HG03039 (cell line): Measurements from ENCODE around the gene ULK4.
"Not testable (repeated sequence)": the region's sequence is repeated elsewhere in the genome, so short reads cannot be mapped to it uniquely, and the experiment has no call there.

ENCODE experiments used
- ATAC-seq: cut with Tn5 transposase; IDR thresholded peaks from one replicate; pipeline ENCODE4 v1.9.1; 2021; ENCODE audit warnings: mild to moderate bottlenecking, moderate library complexity; ENCODE audit not compliant: unreplicated experiment

ULK4 gene

DNA sequence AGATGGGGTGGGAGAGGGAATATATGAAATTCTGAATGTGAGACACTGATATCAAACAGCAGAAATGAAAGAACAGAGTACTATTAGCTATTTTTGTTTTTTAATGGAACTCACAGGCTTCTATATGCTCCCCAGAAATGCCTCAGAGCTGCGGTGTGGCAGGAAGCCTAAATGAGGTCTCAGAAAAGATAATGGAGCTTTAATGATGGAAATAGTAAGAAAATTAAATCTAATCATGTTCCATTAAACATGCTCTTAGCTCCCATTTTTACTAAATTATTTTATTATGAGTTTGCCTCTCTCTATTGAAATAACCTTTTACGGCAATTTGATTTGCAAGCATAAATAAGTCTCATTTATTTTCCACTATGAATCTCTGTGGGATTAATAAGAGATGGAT is 378.9 kb downstream of the ULK4 start:
- no peak for ATAC-seq

GRCh38 chr3:41581700-41582099 is 380.2 kb downstream of the ULK4 start:
- ATAC-seq, result peak; percentile 96

GRCh38 chr3:41580274-41580959 is 381.5 kb downstream of the ULK4 start:
- ATAC-seq, result no peak

DNA sequence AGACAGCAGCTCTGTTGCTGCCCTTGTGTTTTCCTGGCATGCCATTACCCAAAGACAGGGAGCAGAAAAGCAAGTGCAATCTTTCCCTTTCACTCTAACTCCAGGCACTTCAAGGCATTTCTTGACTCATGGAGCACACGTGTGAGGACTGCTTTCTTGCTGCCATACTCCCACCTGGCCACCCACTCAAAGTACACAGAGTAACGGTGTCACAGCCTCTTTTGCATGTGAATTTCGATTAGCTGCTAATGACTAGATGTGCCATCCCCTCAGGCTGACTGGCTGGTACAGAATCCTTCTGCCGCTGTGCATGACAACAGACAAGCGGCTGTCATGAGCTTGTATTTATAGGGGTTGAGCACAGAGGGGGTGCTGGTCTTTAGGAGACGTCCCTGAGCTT is 382.0 kb downstream of the ULK4 start:
- no peak for ATAC-seq

DNA sequence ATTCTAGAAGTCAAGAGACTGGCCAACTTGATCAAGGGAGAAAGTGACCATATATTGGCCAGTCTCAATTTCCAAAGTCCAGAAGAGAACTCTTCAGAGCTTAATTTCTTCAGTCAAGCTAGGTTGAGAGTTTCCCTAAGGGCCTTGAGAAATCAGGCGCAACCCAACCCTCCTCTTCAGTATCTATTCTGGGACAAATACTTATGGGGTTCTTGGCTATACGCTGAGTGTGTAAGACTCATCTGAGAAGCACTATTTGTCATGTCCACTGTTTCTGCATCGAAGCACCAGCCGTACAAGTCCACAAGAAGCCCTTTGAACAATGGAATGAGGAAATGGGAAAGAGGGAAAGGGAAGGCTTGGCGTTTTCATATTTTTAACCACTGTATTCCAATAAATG is 383.1 kb downstream of the ULK4 start:
- no peak for ATAC-seq

- ATAC-seq, result no peak
Measured at GRCh38 chr3:41575724-41576123, 386.2 kb downstream of the ULK4 start.

DNA sequence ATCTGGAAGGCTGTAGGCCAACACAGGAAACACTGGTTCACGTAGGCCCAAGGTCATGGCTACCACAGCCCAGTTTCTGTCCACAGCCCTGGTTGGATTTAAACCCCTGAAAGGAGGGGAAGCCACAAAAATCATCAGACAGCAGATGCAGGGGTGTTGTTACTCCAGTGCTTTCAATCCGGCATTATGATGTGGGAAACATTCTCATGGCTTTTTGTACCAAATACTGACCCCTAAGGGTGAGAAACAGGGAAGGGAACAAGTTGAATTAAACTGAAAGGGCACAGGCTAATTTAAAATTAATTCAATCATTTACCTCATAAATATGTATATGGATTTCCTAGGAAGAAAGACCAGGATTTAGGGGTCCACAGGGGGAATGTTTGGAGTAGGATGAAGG is 387.0 kb downstream of the ULK4 start:
- no peak for ATAC-seq

DNA sequence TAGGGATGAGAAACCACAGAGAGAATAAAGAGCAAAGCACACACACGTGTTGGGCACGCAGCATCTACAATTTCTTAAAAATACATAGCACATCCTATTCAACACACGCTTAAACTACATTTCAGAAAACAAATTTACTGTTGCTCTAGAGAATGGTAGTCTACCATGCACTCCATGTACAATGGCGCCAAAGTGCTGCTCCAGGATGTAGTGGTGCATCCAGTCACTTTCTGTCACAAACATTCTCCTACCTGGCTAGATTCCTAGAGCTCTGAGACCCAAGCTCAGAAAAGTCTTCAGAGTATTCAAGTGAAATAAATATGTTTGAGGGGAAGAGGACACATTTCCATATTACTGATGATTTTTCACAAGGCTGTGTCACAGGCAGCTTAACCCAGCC is 388.3 kb downstream of the ULK4 start:
- no peak for ATAC-seq

GRCh38 chr3:41572092-41572491 is 389.8 kb downstream of the ULK4 start:
- no peak for ATAC-seq

DNA sequence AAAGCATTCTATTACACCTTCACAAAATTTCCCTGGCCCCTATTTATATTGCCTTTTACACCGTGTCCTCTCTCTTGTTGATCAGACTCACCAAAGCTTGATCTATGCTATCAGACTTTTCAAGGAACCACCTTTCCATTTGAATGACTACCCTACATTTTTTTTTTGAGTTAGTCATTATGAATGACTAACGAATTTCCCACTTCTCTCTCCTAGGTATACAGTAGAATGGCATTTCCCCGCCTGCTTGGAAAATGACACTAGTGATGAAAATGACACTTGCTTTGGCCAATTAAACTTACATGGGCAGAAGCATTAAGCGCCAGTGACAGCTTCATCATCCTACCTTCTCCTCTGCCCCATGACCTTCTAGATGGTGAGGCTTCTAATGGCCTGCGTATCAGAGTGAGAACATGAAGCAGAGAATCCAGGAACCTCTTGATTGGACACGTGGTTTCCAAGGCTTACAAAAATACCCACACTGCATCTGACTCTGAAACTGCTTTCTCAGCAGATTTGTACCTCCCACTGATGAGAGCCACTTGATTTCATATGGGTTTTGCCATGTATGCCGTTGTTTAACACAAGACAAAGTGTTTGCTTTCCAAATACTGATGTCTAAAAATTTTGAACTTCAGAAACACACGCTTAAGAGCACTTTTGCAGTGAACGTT is 392.1 kb downstream of the ULK4 start:
- no peak for ATAC-seq

DNA sequence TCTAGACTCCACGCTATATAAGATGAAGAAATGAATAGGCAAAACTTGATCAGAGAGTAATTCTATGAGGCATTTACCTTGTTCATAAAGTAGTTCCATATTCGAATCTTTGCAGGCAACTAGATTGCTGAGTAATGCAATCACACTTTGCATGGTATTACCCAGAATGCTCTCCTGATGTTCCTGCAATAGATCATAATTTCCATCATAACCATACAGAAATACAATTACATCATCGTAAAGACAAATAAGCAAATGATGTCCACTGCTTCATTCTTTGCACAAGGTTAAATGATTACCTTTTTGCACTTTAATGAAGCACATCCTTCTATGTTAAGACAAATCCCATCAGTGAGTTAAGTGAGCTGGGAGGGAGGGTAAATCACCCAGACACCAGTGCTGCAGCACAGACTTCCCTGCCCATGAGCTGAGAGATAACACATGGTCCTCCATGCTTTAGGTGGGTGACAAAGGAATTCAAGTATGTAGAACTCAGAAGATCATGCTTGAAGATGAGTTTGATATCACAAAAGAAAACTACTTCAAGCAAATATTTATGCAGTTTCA is 395.9 kb downstream of the ULK4 start:
- ATAC-seq, result no peak

DNA sequence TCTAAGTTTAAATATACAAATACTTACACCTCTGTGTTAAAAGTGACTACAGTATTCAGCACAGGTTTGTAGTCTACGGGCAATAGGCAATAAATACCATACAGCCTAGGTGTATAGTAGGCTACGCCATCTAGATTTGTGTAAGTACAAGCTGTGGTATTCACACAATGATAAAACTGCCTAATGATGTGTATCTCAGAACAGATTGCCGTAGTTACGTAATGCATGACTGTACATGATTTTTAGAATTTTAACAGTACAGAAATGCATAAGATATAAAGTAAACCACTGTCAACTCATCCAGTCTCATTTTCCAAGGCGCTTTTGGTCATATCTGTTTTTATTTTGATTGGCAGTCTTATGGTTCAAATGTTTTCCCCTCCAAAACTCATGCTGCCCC is 396.9 kb downstream of the ULK4 start:
- ATAC-seq, result no peak

GRCh38 chr3:41556245-41556644 is 405.7 kb downstream of the ULK4 start:
- ATAC-seq, result not testable (repeated sequence)

DNA sequence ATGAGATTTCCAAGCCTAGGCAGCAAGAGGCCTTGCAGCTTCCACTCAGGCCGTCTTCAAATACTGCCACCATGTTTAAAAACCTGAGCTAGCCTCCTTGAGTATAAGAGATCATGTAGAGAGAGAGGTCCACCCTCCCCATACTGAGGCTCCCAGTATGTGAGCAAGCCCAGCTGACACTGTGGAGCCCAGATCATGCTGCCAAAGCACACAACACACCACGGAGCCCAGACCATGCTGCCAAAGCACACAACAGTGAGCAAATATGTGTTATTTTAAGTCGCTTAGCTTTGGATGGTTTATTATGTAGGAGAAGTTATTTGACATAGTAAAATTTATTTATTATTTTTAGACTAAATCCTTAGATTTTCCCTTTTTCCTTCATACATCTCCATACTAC is 428.9 kb downstream of the ULK4 start:
- no peak for ATAC-seq

DNA sequence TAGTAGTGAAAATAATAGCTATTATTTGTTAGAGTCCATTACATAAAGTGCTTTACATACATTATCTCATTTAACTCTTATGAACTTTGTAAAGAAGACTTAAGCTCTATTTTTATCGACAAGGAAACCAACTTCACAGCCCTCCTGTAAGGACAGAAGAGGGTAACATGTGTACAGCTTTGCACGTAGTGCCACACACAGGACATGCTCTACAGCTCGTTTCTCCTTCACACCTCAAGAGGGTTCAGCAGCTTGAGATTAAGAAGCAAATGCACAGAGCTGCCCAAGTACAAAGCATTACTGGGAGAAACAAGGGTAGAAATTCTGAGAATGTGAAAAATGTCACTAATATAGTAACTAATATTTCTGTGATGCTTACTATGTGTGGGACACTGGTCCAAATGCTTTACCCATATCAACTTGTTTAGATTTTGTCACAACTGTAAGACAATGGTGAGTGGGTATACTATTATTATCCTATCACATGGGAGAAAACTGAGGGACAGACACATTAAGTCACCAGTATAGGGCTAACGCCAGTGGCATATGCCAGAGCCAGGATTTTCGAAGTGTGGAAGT is 434.8 kb downstream of the ULK4 start:
- no peak for ATAC-seq

- no peak for ATAC-seq
Measured at GRCh38 chr3:41525303-41526064, 436.4 kb downstream of the ULK4 start.

DNA sequence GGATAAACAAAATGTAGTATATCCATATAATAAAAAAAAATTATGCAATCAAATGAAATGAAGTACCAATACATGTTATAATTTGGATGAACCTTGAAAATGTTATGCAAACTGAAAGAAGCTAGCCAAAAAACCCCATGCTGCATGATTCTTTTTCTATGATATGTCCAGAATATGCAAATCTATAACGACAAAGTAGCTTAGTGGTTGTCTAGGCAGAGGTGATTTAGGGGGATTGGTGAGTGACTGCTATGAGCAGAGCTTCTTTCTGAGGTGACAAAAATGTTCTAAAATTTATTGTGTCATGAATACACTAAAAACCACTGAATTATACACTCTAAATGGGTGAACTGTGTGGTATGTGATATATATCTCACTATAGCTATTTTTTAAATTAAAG is 438.0 kb downstream of the ULK4 start:
- ATAC-seq, result no peak

GRCh38 chr3:41522612-41523011 is 439.3 kb downstream of the ULK4 start:
- peak; percentile 51 for ATAC-seq

- no peak for ATAC-seq
Measured at GRCh38 chr3:41521010-41521655, 440.8 kb downstream of the ULK4 start.

- no peak for ATAC-seq
Measured at GRCh38 chr3:41519746-41520145, 442.2 kb downstream of the ULK4 start.

DNA sequence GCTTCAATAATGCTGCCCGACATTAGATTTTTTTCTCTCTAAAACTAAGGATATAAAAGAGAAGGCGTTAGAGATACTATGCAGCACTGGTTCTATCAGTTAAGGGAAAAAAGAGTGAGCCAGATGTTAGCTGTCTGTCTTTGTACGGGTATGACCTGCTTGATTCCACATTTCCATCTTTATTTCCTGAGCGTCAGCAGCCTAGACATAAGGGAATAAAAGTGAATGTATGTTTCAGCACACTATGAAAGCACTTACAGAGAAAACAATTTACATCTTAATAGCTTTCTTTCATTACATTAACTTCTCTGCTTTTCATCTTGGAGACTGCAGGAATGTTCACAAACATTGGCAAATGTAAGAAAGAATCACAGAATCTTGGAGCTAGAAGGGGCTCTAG is 443.3 kb downstream of the ULK4 start:
- no peak for ATAC-seq
